Left renal cortex interstitium (tissue), 4 donors: ENCODE results near the gene COG3. TPM values are rescaled to one million over a fixed set of nuclear protein-coding genes. Genes with fewer than 3 reads are reported as not detected.

ENCODE experiments used
- DNase-seq, 4 donors: peaks; one replicate each; pipeline ENCODE4 v3.0.0-alpha.2; 2013; ENCODE audit warnings: low read depth in 4 of 4, low spot score in 2 of 4, missing footprints in 1 of 4
- polyA plus RNA-seq, 4 donors: library from polyadenylated mRNA; unstranded; fragments of 120-200 nt; gene quantifications; one replicate each; pipeline ENCODE4 v1.2.1, GENCODE V29; 2013; ENCODE audit not compliant: insufficient read length in 4 of 4

COG3 gene
- polyA plus RNA-seq, 4 donors, result 27.9 to 35.8 (median 33.3) TPM

DNA sequence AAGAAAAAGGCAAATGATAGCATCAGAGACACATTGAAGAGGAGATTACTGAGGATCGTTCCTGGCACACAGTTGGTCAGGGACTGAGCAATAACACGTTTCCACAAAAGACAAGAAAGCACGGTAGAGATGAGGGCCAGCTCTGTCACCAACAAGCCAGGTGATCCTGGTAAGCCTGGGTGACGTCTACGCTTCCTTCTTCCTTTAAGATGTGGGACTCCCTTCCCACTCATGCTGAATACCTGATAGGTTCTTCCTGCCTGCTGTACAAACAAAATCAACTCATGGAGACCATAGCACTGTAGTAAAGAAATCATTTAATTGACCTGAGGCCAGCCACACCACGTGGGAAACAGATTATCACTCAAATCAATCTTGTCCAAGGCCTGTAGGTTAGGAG, 19.7 kb upstream of the COG3 start:
- DNase-seq, result no peak

DNA sequence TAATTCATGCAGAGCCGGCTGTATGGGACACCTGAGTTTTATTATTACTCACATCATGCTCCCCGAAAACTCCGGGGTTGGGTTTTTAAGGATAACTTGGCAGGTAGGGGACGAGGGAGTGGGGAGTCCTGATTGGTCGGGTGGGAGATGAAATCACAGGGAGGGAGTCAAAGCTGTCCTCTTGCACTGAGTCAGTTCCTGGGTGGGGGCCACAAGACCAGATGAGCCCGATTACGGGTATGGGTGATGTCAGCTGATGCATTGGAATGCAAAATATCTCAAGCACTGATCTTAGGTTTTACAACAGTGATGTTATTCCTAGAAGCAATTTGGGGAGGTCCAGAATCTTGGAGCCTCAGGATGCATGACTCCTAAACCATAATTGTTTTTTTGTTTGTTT, 18.6 kb upstream of the COG3 start:
- no peak for DNase-seq

DNA sequence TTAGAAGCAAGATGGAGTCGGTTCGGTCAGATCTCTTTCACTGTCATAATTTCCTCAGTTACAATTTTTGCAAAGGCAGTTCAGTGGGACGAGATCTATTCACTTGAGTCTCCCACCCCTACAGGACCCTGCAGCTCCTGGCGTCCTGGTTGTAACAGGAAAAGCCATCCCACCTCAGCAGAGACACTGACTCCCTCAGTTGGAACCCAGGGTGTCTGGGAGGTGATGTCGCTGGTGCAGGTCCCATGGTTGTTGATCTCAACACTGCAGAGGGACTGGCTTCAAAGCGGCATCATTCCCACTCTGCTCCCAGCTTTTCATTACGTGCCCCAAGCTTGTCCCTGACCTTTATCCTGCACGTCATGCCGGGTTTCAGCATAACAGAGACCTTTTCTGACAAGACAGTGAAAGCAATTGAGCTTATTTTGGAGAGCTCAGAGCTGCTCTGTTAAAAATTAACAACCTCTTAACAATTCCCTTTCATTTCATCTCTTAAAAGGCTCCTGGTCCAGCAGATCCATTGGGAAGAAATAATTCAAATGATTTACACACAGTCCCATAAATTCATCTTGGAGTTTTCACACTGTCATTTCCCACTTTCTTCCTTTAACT, 17.6 kb upstream of the COG3 start:
- no peak for DNase-seq

DNA sequence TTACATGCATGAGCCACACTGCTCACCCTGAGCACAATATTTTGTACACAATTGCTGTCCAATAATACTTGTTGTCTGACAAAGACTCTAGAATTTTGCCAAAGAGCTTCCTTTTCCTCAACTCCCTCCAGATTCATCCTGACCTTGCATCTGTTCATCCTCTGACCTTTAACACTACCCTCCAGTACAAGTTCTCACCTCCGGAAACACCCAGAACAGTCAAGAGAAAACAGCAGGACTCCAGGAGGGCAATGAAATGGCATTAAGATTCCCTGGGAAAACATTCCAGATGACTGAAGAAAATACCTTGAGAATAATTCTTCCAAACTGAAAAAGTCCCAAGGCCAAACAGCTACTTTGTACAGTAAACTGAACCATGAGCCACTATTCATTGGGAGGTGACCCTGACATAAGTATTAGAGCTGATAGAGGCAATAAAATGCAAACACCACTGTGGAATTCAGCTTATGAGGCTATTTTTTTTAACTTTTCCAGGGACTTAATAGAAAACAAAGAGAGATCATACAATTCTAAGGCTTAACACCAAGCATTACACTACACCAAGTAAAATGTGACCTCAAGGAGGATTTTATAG, 15.7 kb upstream of the COG3 start:
- no peak for DNase-seq

DNA sequence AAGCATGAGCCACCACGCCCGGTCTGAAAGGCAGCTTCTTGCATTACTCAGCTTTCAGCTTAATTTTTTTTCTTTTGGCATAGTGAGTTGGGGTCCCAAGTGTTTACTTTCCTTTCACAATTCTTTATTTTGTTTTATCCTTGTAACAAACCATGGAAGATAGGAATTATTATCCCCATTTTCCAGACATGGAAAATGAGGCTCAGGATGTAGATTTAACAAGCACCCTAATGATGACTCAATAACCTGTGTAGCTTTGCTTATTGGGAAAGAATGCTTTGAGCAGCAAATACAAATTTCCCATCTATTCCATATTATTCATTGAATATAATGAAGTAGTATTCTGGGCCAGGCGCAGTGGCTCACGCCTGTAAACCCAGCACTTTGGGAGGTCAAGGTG, 13.5 kb upstream of the COG3 start:
- DNase-seq, result no peak

DNA sequence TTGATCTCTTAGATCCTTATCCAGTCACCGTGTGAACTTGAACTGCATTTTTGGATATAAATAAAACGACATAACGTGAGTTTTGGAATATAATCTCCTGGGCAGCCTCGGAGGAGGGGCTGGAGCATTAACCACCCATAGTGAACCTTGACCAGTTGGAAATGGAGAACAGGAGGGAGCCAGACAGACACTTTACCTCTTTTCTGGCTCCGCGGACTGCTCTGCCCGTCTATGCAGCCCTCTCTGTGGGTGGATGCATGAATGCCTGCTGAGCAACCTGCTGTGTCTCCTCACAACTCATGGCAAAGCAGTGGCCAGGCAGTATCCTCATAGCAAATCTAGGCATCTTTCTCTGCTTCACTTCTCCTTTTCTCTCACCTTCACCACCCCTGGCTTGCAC, 10.5 kb upstream of the COG3 start:
- DNase-seq, result no peak

DNA sequence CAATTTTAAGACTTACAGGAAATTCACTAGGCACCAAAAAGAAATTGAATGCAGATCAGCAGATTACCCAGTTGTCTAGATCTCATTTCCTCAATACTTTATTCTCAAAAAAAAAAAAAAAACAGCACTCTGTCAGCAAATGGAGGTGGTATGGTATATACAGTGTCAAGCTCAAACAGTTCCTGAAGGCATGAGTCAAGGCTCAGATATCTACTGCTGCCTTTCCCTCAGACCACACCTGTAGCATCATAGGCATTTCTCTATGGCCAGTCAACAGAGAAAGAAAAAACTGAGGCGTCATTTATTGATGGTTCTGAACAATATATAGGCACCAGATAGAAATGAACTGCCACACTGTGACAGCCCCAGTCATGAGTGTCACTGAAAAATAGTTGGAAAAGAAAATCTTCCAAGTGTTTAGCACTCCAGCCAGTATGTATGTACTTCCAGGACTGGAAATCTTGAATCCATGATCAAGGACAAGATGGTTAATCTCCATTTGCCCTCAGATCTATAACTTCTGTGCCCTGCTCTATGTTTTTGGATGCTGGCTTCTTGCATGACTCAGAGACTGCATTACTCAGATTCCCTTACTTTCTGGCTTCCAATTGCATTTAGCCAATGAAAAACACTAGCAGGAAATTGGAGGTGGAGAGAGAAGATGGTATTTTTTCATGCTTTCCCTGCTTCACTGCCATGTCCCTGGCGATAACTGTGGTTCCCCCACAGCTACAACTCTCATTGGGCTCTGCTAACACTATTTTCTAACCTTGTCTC, 8.4 kb upstream of the COG3 start:
- DNase-seq, result no peak

DNA sequence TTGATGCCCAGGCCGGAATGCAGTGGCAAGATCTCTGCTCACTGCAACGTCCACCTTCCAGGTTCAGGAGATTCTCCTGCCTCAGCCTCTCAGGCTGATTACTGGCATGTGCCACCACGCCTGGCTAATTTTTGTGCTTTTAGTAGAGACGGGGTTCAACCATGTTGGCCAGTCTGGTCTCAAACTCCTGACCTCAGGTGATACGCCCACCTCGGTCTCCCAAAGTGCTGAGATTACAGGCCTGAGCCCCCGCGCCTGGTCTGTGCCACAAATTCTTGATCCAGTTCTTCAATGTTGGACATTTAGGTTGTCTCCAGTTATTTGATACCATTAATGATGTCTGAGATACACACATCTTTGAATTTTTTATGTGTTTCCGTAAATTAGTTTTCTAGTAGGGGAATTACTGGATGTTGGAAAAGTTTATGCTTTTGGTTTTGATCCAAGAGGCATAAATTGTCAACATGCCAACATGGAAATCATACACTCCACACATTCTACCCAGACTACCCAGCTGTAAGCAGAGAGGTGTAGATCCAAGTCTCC, 525 bp upstream of the COG3 start:
- no peak for DNase-seq

DNA sequence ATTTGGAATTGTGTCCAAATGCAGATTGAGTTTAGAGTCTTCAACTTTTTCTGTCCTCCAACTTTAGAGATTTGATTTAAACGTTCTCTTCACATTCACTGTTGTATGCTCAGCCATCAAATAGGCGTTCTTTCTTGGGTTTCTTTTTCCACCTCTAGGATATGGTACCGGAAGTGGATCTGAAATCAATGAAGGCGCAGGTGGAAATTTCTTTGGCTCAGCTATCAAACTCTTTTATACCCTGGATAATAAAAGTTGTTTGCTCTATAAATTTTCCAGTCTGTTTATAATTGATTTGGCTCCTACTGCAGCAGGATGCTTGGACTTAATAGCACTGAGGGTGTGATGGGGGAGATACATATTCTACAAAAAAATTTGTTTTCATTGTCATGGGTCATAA, 1.6 kb downstream of the COG3 start:
- no peak for DNase-seq

DNA sequence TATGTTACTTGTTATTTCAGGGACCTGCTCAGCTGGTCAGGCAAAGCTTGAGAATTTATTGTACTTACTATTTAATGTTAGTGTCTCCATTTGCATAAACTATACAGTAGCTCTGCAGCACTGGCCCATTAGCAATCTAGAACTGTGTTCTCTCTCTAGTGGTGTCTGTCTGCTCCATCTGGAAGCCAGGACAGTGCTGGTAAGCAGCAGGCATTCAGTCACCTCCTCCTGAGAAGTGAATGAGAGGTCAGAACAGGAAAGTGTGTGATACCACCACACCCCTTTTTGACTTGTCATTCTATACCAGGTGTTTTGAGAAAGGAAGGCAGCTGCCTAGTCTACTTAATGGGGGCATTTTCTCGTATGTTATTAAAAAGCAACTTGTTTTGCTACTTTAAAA, 3.9 kb downstream of the COG3 start:
- DNase-seq, result no peak

DNA sequence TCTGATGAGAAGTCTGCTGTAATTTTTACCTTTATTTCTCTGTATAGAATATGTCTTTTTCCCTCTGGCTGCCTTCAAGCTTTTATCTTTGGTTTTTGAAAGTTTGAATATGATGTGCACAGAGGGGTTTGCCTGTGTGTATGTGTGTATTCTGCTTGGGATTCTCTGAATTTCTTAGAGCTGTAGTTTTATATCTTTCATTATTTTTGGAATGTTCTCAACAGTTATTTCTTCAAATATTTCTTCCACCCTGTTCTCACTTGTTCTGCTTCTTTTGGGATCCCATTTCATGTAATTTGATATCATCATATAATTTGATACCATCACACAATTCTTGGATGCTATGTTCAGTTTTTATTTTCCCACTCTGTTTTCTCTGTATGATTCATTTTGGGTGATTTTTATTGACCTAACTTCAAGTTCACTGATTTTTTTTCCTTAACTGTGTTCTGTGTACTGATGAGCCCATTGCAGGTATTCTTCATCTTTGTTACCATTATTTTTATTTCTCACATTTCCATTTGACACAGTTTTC, 7.5 kb downstream of the COG3 start:
- DNase-seq, result no peak

DNA sequence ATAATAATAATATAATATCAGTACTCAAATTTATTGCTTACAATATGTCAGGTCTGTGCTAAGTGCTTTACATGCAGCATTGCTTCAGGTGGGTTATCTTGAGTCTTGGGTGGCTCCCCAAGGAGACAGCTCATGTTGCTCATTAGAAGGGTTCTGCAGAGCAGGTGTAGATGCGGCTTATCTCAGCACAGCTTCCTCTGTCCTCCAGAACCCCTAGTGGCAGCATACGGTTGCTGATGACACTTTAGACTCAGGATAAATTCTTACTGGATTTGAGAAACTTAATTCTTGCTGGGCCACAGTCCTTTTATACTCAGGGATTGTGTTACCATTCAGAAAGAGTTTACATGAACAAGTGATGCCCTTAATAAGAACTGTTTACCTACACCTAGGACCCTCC, 8.9 kb downstream of the COG3 start:
- no peak for DNase-seq

DNA sequence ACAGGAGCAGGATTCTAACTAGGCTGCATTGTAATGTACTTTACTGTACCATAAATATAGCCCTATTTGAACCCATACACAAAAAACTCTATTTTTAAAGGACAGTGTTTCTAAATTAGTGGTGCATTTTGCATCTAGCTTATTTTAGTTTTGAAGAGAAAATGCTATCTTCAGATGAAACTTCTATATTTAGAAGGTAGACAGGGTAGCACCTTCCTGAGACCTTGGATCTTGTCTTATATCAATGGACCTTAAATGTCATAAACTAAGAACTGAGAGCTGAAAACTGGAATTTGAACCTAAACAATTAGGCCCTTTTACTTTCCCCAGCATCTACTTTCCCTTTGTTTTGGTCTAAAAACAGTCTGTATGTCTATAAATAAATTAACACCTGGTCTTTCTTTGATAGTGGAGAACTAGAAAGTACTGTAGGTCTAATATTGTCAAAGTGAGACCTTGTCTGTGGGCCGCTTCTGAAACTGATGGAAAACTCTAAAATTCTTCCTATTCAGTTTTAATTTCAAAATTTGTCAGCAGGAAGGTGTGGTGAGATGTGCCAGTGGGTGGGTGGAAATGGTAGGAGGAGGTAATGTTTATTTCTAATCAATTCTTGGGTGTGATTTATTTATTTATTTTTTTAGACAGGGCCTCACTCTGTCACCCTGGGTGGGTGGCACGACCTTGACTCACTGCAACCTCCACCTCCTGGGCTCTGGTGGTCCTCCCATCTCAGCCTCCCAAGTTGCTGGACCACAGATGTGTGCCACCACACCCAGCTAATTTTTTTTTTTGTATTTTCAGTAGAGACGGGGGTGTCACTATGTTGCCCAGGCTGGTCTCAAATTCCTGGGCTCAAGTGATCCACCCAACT, 10.1 kb downstream of the COG3 start:
- DNase-seq, result no peak

DNA sequence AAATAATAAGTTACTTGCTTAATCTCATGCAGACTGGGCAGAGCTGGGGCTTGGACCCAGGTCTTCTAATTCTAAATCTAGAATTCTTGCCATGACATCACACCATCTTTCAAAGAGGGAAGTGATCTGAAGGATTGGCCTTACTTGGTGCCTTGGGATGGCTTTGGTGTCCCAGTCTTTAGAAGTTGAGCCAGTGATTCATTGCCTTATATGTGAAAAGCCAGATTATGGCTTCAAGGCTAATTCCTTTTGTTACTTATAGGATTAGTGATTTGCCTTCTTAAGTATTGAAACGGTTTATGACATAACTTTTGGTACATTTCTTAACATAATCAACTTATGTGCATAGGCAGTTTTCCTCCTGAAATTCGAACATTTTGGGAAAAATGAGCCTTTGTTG, 14.9 kb downstream of the COG3 start:
- no peak for DNase-seq

DNA sequence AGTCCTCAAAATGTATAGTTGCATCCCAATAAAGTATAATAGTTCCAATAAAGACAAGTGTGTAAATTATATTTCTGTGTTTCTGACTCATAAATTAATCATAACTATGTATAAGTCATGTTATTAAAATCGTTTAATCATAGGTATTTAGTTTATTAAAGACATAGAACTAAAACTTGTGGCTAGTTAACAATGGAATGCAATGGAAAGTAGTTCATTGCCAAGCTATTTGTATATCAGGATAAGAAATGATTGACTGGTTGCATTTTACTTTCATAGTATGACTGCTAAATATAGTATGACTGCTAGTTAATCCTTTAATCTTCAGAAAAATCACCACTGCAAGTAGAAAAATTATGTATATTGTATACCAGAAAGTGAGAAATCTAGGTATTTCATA, 16.9 kb downstream of the COG3 start:
- DNase-seq, result no peak

DNA sequence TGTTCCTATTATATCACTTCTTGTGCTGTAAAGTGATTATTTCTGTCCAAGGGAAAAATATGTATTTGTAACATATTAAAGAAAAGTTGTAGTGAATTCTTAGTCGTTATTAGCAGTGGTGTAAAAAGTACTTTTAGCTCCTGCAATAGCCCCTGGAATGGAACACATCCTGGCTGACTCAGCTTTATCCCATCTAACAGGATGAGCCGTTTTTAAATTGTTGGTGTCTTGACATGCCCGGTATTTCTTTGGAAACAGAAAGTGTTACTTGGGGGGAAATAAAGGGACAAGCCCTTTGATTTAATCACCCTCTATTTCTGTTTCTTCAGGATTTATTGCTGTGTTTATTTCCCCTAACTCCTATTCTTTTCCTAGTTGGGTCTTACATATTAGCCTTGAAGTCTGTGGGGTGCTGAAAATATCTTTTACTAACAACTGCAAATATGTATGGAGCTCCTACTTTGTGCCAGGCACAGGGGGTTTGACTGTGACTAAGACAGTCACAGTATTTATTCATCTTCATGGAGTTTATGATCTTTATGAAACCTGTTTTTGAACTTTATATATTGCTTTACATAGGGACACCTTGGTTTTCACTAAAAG, 17.9 kb downstream of the COG3 start:
- DNase-seq, result no peak

DNA sequence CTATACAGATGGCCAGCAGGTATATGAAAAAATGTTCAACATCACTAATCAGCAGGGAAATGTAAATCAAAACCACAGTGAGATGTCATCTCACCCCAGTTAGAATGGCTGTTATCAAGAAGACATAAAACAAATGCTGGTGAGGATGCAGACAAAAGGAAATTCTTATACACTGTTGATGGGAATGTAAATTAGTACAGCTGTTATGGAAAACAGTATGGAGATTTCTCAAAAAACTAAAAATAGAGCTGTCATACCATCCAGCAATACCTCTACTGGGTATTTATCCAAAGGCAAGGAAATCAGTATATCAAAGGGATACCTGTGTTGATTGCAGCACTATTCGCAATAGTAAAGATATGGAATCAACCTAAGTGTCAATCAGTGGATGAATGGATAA, 22.9 kb downstream of the COG3 start:
- no peak for DNase-seq

DNA sequence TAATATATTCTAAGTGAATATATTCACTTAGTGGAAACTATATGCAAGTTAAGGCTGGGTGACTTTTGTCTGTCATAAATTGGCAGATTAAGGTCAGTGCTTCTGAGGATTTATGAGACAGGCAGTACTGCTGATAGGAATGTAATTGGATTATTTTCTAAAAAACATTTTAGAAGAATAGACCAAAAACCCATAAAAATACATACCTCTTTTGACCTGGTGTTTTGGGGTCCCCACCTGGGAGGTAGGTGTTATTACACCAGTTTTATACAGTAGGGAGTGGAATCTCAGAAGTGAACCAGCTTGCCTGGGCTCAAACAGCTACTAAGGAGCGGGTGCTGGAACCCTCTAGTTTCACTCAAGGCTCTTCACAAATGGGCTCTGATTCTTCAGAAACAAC, 25.3 kb downstream of the COG3 start:
- DNase-seq, result no peak

DNA sequence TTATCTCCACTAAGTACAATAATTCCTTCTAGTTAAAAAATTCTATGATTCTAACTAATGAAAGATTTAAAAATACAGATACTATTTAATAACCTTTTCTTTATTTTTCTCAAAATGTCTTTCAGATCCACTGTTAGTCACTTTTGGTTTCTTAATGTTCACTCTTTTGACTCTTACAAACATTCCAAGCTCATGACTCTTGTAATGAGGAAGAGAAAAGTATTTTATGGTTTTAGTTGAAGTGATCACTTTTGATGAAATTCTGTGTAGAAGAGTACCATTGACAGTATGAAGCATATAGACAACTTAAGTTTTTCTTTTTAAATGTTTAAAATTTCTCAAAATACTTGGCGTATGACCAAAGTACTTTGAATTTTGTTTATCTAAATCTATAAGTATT, 27.8 kb downstream of the COG3 start:
- DNase-seq, result no peak

DNA sequence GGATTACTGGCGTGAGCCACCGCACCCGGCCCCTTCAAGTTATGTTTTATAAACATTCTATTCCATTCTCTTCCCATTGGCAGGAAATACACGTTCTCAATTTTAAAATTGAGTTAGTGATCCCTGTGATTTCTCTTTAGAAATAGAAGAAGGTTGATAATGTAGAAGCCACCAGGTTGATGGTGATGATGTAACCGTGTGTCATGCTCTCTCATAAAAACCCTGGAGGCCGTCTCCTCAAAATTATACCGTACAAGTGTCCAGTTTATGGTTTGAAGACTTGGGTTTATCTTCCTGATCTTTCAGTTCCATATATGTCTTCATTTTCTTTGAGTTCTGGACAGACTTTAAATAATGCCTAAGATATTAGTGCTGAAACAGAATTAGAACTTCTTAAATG, 32.2 kb downstream of the COG3 start:
- DNase-seq, result no peak
